ENCODE measurements around the gene PLXNA2. TPM values are rescaled to one million over a fixed set of nuclear protein-coding genes. Genes with fewer than 3 reads are reported as not detected.

Gene PLXNA2
- total RNA-seq, 2 experiments from 2014 or later = 0.23 TPM; not detected in 1

DNA sequence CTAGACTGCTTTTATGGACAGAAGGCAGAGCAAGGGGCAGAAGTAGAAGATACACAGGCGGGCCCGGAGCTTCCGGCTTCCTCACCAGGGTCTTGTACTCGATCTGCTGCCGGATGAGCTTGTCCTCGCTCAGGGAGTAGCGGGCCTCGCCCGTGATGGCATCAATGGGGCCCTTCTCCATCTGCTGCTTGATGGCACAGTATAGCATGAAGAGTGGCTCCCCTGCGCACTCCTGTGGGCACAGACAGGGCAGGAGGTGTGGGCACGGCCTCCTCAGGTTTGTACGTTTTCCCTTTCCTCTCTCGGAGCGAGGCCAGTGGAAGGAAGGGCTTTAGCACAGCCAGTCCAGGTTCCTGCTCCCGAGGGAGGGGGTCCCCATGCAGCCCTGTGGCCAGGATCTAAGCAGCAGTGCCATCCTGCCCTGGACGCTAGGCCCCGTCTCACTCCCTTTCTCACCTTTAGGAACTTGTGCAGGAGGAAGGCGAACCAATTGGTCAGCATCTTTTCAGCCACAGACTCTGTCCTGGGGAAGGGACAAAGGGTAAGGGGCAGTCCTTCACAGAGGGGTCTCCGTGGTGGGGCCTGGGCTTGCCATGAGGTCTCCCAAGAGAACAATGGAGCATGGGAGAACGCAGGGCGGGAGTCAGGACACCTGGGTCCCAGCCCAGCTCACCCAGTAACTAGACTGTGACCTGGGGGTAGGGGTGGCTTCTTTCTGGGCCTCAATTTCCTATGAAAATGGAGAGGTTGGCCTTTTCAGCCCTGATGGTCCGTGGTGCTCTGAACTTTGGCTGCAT is 204.4 kb downstream of the PLXNA2 start:
- H3K9me2 ChIP-seq (ENCODE audit: insufficient read depth, low read length) = no peaks in the 10 kb centered on the region
- H3K27ac ChIP-seq (ENCODE audit: low read depth, low read length, poor library complexity, severe bottlenecking) = no peak overlapping the region
- H3K4me2 ChIP-seq (ENCODE audit: low read length) = no peak overlapping the region
- no peaks in the 10 kb centered on the region for H3K79me2 ChIP-seq (ENCODE audit: insufficient read depth, low read depth, low read length)
- no TSS peak for BruUV-seq (replicated peaks)
- intact Hi-C loops (cut with micrococcal nuclease; ENCODE audit: unreplicated experiment) = no loop called here
- H2AFZ ChIP-seq (ENCODE audit: low read length) = no peak overlapping the region
- no peaks in the 10 kb centered on the region for H3K4me1 ChIP-seq (ENCODE audit: insufficient read depth, low read length, poor library complexity, severe bottlenecking)
- H3K9me3 ChIP-seq (ENCODE audit: low read length) = no peaks in the 10 kb centered on the region
- H3K4me3 ChIP-seq (ENCODE audit: low read depth, low read length, poor library complexity, severe bottlenecking) = no peak overlapping the region
- no peak for TF ChIP-seq EZH2phosphoT487 (IDR thresholded peaks at IDR 0.05; ENCODE audit: borderline replicate concordance, low read depth, low read length)
- TF ChIP-seq, protein P1, sequence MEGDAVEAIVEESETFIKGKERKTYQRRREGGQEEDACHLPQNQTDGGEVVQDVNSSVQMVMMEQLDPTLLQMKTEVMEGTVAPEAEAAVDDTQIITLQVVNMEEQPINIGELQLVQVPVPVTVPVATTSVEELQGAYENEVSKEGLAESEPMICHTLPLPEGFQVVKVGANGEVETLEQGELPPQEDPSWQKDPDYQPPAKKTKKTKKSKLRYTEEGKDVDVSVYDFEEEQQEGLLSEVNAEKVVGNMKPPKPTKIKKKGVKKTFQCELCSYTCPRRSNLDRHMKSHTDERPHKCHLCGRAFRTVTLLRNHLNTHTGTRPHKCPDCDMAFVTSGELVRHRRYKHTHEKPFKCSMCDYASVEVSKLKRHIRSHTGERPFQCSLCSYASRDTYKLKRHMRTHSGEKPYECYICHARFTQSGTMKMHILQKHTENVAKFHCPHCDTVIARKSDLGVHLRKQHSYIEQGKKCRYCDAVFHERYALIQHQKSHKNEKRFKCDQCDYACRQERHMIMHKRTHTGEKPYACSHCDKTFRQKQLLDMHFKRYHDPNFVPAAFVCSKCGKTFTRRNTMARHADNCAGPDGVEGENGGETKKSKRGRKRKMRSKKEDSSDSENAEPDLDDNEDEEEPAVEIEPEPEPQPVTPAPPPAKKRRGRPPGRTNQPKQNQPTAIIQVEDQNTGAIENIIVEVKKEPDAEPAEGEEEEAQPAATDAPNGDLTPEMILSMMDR (conservative IDR thresholded peaks at IDR 0.05; ENCODE audit: low read length) = no peak
- POLR2A ChIA-PET = no interaction called here
- no peak for DNase-seq (ENCODE audit: low spot score)
- H3K36me3 ChIP-seq (ENCODE audit: insufficient read depth, low read length) = no peaks in the 10 kb centered on the region
- CTCF ChIA-PET (ENCODE audit: unreplicated experiment) = no interaction called here
- no peaks in the 10 kb centered on the region for H4K20me1 ChIP-seq (ENCODE audit: insufficient read depth, low read length)

DNA sequence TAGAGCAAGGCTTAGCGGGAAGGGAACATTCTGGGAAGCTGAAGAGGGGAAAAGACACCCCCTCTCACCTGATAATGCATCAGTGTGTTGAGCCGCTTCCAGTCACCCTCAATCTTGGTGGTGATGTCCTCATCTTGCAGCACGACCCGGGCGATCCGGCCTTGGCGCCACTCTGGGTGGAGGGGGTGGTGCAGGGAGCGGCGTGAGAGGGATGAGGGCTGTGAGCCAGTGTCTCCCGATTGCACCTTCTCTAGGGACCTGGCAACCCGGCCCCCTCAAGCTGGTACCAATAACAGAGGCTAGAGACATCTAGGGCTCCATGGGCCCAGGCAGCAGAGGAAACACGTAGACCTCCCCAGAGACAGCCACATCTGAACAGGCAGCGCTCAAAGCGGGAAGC is 205.9 kb downstream of the PLXNA2 start:
- Histone ChIP-seq H3K9me2 (ENCODE audit: insufficient read depth, low read length) (no peaks in the 10 kb centered on the region), H4K20me1 (ENCODE audit: insufficient read depth, low read length) (no peaks in the 10 kb centered on the region), H3K27ac (ENCODE audit: low read depth, low read length, poor library complexity, severe bottlenecking) (no peak overlapping the region), H3K36me3 (ENCODE audit: insufficient read depth, low read length) (no peaks in the 10 kb centered on the region), H3K4me3 (ENCODE audit: low read depth, low read length, poor library complexity, severe bottlenecking) (no peak overlapping the region), H3K4me1 (ENCODE audit: insufficient read depth, low read length, poor library complexity, severe bottlenecking) (no peaks in the 10 kb centered on the region), H3K79me2 (ENCODE audit: insufficient read depth, low read depth, low read length) (no peaks in the 10 kb centered on the region), H2AFZ (ENCODE audit: low read length) (no peak overlapping the region), H3K4me2 (ENCODE audit: low read length) (no peak overlapping the region), H3K9me3 (ENCODE audit: low read length) (no peaks in the 10 kb centered on the region)
- ChIA-PET POLR2A (no interaction called here), CTCF (ENCODE audit: unreplicated experiment) (no interaction called here)
- no peak for TF ChIP-seq EZH2phosphoT487 (IDR thresholded peaks at IDR 0.05; ENCODE audit: borderline replicate concordance, low read depth, low read length)
- TF ChIP-seq, protein P1 (conservative IDR thresholded peaks at IDR 0.05; ENCODE audit: low read length) = no peak
- BruUV-seq (replicated peaks) = no TSS peak
- DNase-seq (ENCODE audit: low spot score) = no peak
- intact Hi-C loops (cut with micrococcal nuclease; ENCODE audit: unreplicated experiment) = no loop called here

All from OCI-LY7 (cell line).